NCI-H2227 (cell line): ENCODE measurements around the gene COX4I1.
"Not testable (repeated sequence)": the region's sequence is repeated elsewhere in the genome, so short reads cannot be mapped to it uniquely, and the experiment has no call there.

Experiments used
- DNase-seq: peaks from one replicate; lab custom pipeline; 2025; ENCODE audit not compliant: unreplicated experiment; lab: John Stamatoyannopoulos, UW

COX4I1 gene

GRCh38 chr16:85822145-85822544 lies 22.6 kb downstream of the COX4I1 start:
- no peak for DNase-seq

- DNase-seq: no peak
These were observed 23.9 kb downstream of the COX4I1 start for GRCh38 chr16:85823328-85823920.

- DNase-seq: no peak
These were observed 25.0 kb downstream of the COX4I1 start for GRCh38 chr16:85824161-85825135.

GRCh38 chr16:85825326-85825725 lies 25.8 kb downstream of the COX4I1 start:
- DNase-seq: no peak

- DNase-seq: no peak
These were observed 27.3 kb downstream of the COX4I1 start for GRCh38 chr16:85826686-85827247.

GRCh38 chr16:85828166-85828565 lies 28.7 kb downstream of the COX4I1 start:
- no peak for DNase-seq

GRCh38 chr16:85829171-85829719 lies 29.8 kb downstream of the COX4I1 start:
- no peak for DNase-seq

- DNase-seq: no peak
These were observed 30.4 kb downstream of the COX4I1 start for GRCh38 chr16:85829751-85830445.

GRCh38 chr16:85830821-85831220 lies 31.3 kb downstream of the COX4I1 start:
- no peak for DNase-seq

- no peak for DNase-seq
These were observed 33.2 kb downstream of the COX4I1 start for GRCh38 chr16:85832570-85833218.

GRCh38 chr16:85833219-85833920 lies 33.9 kb downstream of the COX4I1 start:
- no peak for DNase-seq

GRCh38 chr16:85834741-85835140 lies 35.2 kb downstream of the COX4I1 start:
- no peak for DNase-seq

GRCh38 chr16:85835227-85835751 lies 35.8 kb downstream of the COX4I1 start:
- no peak for DNase-seq

GRCh38 chr16:85835956-85836705 lies 36.6 kb downstream of the COX4I1 start:
- DNase-seq: no peak

- no peak for DNase-seq
These were observed 37.4 kb downstream of the COX4I1 start for GRCh38 chr16:85836706-85837582.

- not testable (repeated sequence) for DNase-seq
These were observed 38.2 kb downstream of the COX4I1 start for GRCh38 chr16:85837654-85838053.

GRCh38 chr16:85838381-85838780 lies 38.9 kb downstream of the COX4I1 start:
- DNase-seq: no peak
